GM18873 (cell line): ENCODE data around the gene OTOP3.
"Not testable (repeated sequence)": the region's sequence is repeated elsewhere in the genome, so short reads cannot be mapped to it uniquely, and the experiment has no call there.

ENCODE experiments used
- ATAC-seq: cut with Tn5 transposase; IDR thresholded peaks from one replicate; pipeline ENCODE4 v1.9.1; 2021; ENCODE audit warnings: mild to moderate bottlenecking, moderate library complexity, moderate number of reproducible peaks; ENCODE audit not compliant: unreplicated experiment, low FRiP score

Gene OTOP3, protein sequence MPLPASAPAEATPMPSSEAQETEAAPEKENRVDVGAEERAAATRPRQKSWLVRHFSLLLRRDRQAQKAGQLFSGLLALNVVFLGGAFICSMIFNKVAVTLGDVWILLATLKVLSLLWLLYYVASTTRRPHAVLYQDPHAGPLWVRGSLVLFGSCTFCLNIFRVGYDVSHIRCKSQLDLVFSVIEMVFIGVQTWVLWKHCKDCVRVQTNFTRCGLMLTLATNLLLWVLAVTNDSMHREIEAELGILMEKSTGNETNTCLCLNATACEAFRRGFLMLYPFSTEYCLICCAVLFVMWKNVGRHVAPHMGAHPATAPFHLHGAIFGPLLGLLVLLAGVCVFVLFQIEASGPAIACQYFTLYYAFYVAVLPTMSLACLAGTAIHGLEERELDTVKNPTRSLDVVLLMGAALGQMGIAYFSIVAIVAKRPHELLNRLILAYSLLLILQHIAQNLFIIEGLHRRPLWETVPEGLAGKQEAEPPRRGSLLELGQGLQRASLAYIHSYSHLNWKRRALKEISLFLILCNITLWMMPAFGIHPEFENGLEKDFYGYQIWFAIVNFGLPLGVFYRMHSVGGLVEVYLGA

GRCh38 chr17:74935585-74936469 lies at the start of gene OTOP3:
Gene OTOP3 (plus strand): TSS chr17:74935898. CDS start chr17:74935922, 24 bp downstream.
- no peak for ATAC-seq

DNA sequence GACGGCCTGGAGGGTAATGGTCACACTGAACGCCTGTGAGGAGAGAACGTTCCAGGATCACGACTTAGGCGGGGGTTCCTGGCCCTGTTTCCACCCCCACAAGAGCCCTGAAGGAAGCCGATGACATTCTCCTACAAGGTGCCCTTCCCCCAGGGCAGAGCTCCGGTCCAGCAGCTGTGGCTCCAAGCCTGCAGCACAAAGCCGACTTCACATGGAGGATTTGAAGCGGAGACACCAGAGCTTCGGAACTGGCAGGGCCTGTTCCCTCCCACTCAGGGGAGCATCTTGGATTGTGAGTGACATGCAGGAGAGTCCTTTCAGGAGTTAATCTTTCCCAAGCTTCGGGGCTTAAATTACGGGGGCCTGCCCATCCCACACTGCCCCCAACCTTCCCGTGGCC lies 47.2 kb upstream of the OTOP3 start:
- ATAC-seq, result no peak

DNA sequence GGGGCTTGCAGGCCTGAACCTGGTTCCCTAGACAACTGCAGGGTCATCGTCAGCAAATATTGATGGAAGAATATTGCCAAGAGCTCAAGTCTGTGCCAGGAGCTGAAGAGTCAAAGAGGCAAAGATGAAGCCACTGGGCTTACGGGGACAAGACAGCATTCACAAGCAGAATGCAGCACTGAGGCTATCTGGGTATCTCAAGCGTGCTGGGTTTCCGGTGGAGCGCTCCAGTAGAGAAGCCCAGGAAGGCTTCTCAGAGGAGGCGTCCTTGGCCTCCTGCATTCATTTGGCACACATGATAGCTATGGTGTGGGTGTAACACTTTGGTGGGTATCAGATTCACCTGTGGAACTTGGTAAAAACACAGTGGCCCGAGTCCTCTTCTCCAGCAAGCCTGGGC lies 45.1 kb upstream of the OTOP3 start:
- no peak for ATAC-seq

- no peak for ATAC-seq
Measured at GRCh38 chr17:74892013-74892841, 43.5 kb upstream of the OTOP3 start.

GRCh38 chr17:74892974-74893911 lies 42.5 kb upstream of the OTOP3 start, which contains the start of gene FADS6:
Gene FADS6 (minus strand): TSS chr17:74893633. CDS start chr17:74893595, 38 bp downstream.
- ATAC-seq, result no peak

GRCh38 chr17:74893936-74894671 lies 41.6 kb upstream of the OTOP3 start:
- ATAC-seq, result no peak

- no peak for ATAC-seq
Measured at GRCh38 chr17:74898376-74898946, 37.2 kb upstream of the OTOP3 start.

- ATAC-seq, result no peak
Measured at GRCh38 chr17:74900208-74900607, 35.5 kb upstream of the OTOP3 start.

GRCh38 chr17:74901353-74902135 lies 34.2 kb upstream of the OTOP3 start:
- ATAC-seq, result no peak

DNA sequence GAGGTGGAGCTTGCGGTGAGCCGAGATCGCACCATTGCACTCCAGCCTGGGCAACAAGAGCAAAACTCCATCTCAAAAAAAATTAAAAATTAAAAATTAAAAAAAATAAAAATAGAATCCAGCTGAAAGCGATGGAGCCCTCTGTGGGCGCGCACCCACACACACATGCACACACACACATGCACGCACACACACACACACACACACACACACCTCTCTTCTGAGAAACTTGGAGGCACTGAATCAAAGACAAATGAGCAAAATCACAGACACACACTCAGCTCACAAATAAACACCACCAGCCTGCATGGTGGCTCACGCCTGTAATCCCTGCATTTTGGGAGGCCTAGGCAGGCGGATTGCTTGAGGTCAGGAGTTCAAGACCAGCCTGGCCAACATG lies 32.7 kb upstream of the OTOP3 start:
- no peak for ATAC-seq

GRCh38 chr17:74903671-74904070 lies 32.0 kb upstream of the OTOP3 start:
- ATAC-seq, result no peak

DNA sequence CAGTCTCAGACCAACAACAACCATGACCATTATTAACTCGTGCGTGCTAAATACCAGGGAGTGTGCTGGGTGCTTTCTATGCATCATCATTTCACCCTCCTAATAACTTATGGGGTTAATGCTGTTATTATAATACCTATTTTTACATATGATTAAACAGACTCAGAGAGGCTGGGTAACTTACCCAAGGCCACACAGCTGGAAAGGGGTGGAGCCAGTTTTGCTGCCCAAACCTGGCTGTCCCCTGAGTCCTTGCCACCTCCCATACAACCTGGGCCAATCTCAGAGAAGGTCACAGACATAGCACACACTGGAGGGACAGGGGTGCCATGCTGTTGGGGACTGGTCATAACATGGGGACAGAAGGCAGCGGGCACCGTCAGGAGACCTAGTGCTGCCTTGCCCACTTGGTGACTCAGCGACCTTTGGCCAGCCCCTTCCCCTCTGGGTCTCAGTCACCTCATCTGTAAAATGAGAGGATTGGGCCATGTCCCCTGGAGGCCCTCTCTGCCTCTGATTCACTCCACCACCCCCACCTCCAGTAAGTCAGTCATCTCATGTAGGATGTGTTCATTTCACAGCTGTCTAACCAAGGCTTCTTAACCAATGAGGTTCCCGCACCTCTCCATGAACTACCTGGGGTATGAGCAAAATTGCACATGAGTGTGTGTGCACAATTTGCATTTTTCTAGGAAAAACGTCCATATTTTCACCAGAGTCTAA lies 30.9 kb upstream of the OTOP3 start:
- ATAC-seq, result no peak

DNA sequence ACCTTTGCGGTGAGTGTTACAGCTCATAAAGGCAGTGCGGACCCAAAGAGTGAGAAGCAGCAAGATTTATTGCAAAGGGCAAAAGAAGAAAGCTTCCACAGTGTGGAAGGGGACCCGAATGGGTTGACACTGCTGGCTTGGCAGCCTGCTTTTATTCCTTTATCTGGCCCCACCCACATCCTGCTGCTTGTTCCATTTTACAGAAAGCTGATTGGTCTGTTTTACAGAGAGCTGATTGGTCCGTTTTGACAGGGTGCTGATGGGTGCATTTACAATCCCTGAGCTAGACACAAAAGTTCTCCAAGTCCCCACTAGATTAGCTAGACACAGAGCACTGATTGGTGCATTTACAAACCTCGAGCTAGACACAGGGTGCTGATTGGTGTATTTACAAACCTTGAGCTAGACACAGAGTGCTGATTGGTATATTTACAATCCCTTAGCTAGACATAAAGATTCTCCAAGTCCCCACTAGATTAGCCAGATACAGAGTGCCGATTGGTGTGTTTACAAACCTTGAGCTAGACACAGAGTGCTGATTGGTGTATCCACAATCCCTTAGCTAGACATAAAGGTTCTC lies 29.4 kb upstream of the OTOP3 start:
- not testable (repeated sequence) for ATAC-seq

DNA sequence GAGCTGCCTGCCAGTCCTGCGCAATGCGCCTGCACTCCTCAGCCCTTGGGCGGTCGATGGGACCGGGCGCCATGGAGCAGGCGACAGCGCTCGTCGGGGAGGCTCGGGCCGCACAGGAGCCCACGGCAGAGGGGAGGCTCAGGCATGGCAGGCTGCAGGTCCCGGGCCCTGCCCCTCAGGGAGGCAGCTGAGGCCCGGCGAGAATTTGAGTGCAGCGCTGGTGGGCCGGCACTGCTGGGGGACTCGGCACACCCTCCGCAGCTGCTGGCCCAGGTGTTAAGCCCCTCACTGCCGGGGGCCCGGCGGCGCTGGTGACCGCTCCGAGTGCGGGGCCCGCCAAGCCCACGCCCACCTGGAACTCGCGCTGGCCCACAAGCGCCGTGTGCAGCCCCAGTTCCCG lies 28.7 kb upstream of the OTOP3 start:
- ATAC-seq, result no peak

- not testable (repeated sequence) for ATAC-seq
Measured at GRCh38 chr17:74909097-74909496, 26.6 kb upstream of the OTOP3 start.

DNA sequence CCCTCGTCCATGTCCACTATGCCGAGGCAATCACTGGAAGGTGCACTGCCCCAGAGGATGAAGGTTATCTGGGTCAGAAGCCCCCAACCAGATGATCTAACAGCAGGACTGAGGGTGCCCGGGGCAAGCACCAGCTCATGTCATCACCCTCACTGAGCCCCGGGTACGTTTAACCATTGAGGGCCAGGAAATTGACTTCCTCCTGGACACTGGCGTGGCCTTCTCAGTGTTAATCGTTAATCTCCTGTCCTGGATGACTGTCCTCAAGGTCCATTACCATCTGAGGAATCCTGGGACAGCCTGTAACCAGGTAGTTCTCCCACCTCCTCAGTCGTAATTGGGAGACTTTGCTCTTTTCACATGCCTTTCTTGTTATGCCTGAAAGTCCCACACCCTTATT lies 24.3 kb upstream of the OTOP3 start:
- not testable (repeated sequence) for ATAC-seq
